ENCODE data around the gene TST.
"Not testable (repeated sequence)": the region's sequence is repeated elsewhere in the genome, so short reads cannot be mapped to it uniquely, and the experiment has no call there.

TST gene

DNA sequence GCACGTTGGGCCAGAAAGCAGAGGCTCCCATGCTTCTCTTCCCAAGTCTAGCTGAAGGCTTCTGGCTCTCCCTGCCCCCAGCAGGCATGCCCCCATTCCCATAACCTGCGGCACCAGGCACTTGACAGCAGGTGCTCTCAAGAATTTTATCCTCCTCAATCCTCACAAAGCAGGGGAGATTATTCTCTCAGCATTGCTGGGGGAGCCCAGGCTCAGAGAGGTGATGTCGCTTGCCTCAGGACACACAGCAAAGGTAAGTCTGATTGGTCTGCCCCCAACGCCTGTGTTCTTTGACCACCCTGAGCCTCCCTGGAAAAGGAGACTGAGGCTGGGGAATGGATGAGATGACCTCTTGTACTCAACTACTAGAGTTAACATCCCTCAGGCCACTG is 4.8 kb downstream of the TST start:
- DNase-seq (no peak), ATAC-seq (no peak)

DNA sequence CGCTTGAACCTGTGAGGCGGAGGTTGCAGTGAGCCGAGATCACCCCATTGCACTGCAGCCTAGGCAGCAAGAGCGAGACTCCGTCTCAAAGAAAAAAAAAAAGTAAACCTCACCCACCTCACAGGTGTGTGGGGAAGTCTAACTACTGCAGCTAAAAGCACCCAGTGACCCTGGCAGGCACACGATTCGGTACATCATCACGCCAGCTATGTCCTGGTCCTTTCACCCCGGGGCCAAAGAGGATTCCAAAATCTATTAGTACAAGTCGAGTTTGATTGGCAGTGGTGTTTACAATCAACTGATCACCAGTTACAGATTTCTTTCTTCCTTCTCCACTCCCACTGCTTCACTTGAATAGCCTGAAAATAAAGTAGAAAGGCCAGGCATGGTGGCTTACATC is 6.3 kb downstream of the TST start:
- ATAC-seq = no peak

DNA sequence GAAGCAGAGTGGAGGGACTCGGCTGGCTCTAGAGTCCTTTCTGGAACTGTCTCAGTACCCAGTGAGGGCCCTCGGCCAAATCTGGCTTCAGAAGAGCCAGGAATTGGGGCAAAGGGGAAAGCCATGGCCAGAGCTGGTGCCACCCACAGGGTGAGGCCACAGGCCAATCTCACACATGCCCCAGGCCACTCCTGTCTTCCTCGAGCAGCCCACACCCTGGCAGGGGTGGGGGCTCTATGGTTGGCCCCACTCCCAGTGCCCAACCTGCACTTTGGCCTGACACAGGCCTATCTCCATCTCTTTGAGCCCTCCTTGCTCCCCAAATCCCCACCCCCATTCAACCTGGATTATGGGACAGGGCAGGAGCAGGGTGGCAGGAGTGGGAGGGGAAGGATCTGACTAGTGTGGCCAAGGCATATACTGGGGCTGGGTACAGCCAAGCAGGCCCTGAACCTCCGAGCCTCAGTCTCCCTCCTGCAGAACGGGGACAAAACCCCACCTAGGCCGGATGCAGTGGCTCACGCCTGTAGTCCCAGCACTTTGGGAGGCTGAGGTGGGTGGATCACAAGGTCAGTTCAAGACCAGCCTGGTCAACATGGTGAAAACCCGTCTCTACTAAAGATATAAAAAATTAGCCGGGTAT is 6.9 kb downstream of the TST start:
- ATAC-seq (no peak), DNase-seq (no peak)

More for the DNA sequence above, 6.3 kb downstream of the TST start:
- DNase-seq = no peak

DNA sequence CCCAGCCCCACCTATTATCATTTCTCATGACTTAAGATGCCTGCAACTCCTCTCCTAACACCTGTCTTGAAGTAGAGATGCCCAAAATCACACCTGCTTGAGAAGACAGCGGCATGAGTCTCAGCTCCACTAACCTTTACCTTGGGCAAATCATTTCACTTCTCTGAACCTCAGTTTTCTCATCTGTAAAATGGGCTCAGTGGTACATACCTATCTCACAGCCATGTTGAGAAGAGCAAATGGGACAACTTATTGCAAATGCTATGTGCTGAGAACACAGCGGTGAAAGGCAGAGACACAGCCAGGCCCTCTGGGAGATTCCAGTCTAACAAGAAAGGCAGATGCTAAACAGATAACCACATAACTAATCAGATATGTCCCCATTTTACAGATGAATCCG is 7.8 kb downstream of the TST start:
- no peak for DNase-seq
- ATAC-seq = no peak

DNA sequence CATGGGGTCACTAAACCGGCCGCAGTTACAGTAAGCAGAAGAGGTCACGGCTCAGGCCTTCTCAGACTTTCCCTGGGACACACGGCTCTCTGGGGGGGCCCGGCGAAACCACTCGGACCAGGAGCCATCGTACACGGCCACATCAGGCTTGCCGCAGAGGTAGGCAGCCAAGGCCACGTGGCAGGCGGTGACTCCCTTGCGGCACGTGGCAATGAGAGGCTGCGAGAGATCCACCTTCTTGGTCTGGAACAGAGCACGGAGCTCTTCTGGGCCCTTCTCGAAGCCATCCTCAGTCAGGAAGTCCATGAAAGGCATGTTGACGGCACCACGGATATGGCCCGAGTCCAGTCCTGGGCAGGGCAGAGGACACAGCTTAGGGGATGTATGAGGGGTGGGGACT is 8.3 kb downstream of the TST start:
- no peak for DNase-seq
- ATAC-seq = no peak

GRCh38 chr22:37010174-37010573 is 9.1 kb downstream of the TST start:
- no peak for ATAC-seq

DNA sequence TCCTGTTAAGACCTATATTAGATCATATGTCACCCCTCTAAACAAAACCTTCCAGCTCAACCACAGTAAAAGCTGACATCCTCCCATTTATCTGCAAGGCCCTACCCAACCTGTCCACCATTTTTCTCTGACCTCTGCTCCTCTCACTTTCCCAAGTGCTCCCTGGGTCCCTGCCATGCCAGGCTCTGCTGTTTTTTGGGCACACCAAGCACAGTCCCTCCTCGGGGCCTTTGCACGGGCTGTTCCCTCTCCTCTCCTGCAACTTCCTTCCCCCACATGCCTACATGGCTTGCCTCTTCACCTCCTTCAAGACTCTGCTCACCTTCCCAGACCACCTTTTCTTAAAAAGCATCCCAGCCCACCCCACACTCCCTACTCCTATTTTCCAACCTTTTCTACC is 9.8 kb downstream of the TST start:
- ATAC-seq = no peak
- no peak for DNase-seq

More at GRCh38 chr22:37010174-37010573, 9.1 kb downstream of the TST start:
- DNase-seq = no peak

DNA sequence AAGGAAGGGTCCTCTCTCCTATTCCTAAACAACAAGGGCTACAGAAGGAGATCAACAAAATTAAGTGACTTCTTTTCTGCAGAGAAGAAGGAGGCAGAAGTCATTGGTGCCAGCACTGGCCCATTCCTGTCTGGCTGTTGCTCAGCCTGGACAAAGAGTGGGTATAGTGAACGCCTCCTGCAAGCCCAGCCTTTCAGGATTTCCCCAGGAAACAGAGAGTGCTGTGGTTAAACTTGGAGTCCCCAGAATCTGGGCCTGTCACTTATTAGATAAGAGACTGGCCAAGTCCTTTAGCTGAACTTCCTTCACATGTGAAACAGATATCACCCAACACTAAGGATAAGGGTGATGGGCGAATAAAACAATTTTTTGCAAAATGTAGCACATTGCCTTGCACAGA is 10.9 kb downstream of the TST start:
- DNase-seq (no peak), ATAC-seq (no peak)

DNA sequence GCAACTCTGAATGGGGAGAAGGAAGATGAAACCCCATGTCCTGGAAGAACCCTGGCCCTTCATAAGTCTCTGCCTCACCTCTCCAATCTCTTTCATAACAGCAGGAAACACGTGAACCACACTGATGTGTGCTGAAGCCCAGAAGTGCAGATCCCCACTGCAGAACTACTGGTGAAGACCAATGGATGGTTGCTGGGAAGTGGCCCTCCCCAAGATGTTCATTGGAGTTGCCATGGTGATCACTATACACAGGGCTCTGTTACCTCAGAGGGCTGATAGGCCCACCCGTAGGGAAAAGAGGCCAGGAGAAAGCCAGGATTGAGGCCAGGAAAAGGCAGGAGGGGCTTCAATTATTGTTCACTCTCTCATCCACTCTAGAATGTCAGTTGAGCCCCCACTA is 11.6 kb downstream of the TST start:
- DNase-seq (no peak), ATAC-seq (no peak)

- no peak for ATAC-seq
These were observed 16.6 kb downstream of the TST start for GRCh38 chr22:37002633-37003032.

DNA sequence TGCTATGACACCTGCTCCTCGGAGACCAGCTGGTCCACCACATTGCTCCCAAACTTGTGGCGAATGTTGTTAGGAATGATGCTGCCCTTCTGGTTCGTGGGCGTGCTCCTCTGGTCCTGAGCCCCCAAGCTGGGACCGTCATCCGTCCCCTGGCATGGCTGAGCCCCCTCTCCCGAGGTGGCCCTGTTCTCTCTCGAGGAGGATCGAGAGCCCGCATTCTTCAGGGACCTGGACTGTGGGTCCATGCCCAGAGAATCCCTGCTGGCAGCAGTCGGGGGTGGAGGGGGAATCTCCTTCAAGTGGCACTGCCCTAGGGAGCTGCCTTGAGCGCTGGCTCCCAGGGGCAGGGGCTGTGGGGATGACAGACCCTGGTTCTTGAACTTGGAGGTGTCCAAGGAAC is 17.4 kb downstream of the TST start:
- ATAC-seq (no peak), DNase-seq (no peak)

More at GRCh38 chr22:37002633-37003032, 16.6 kb downstream of the TST start:
- no peak for DNase-seq

GRCh38 chr22:37000676-37001534 is 18.3 kb downstream of the TST start:
- ATAC-seq (no peak), DNase-seq (no peak)

DNA sequence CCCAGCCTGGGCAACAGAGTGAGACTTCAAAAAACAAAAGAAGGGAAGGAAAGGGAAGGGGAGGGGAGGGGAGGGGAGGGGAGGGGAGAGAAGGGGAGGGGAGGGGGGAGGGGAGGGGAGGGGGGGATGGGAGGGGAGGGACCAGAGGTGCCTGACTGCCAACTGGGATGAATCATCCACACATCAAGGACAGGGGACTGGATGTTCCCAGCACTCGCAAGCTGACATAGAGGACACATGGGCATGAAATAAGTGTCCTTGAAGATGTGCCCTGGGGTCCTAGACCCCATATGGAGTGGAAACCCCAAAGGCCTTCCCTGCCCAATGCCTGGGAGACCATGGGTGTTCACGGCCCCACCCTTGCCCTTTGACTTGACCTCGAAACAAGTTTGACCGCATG is 19.8 kb downstream of the TST start:
- DNase-seq (no peak), ATAC-seq (no peak)

- no peak for DNase-seq
- ATAC-seq = peak; percentile 45
These were observed 20.5 kb downstream of the TST start for GRCh38 chr22:36998620-36999351.

- no peak for DNase-seq
- no peak for ATAC-seq
These were observed 21.5 kb downstream of the TST start for GRCh38 chr22:36997746-36998145.

DNA sequence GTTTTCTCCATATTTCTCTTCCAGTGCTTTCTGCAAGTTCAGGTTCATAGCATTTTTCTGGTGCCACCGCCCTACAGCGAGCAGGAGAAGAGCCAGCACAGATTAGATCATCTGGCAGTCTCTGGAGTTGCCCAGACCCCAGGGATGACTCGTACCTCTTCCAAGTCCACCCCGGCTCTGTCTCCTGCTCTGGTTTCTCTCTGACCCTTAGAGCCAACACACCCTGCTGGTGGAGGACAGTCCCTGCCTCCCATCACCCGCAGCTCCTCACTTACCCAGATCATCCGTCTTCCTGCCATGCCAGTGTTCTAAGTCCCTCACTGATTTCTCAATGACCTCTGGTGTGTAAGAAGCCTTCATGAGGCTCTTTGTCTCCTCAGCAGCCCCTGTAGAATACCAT is 28.0 kb downstream of the TST start:
- ATAC-seq (no peak), DNase-seq (no peak)

- ATAC-seq (no peak), DNase-seq (no peak)
These were observed 28.8 kb downstream of the TST start for GRCh38 chr22:36990457-36990856.

DNA sequence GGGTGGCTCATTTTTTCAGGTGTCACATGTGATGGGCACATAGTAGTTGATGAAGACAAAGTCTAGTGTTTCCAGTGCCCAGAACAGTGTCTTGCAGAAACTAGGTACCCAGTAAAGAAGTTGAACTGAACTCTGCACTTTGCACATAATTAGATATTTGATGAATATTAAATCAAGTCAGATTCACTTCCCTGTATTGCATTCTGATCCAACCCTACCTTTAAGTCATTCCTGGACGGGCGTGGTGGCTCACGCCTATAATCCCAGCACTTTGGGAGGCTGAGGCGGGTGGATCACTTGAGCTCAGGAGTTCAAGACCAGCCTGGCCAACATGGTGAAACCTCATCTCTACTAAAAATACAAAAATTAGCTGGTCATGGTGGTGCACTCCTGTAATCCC is 30.2 kb downstream of the TST start:
- ATAC-seq, DNase-seq: not testable (repeated sequence)

GRCh38 chr22:36988075-36988832 is 31.0 kb downstream of the TST start:
- no peak for ATAC-seq
- no peak for DNase-seq

- ATAC-seq (peak; percentile 40), DNase-seq (peak; percentile 61)
These were observed 32.9 kb downstream of the TST start for GRCh38 chr22:36986242-36986821.

GRCh38 chr22:36985211-36985889 is 33.9 kb downstream of the TST start:
- no peak for ATAC-seq
- DNase-seq = no peak

Data from stimulated activated naive CD8-positive, alpha-beta T cell treated with anti-CD3 and anti-CD28 coated beads, Interleukin-15, Interleukin-2, amounts not matched to agents 100 U/mL and 50 U/mL, for 24 hours (primary cell).